Measurements from ENCODE around the gene DNAJB11.
"Not testable (repeated sequence)": the region's sequence is repeated elsewhere in the genome, so short reads cannot be mapped to it uniquely, and the experiment has no call there.

DNAJB11 gene

DNA sequence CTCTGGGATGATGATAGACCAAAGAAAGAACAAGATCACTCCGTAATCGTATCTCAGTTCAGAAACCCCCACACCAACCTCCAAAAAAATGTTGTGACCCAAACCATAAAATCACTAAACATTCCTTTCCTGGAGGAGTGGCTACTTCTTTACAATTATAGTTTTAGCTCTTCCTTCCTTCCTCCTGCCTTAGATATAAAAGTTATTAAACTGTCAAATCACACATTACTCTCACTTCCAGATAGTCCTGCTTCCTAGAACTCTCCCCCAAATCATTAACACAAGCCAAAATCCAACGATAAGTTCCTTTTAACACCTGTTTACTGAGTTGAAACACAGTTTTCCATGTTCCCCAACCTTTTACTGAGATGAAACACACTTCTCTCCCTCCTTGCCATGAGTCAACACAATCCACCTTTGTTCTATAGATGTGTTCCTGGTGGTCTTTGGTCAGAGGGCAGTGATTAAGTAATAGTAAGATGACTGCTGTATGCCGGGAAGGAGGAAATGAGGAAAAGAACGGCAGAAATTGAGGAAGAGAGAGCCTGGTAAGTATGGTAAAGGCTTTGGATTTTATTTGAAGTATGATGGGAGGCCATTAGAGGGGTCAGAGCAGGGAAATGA lies 18.0 kb upstream of the DNAJB11 start:
- DNase-seq: no peak

DNA sequence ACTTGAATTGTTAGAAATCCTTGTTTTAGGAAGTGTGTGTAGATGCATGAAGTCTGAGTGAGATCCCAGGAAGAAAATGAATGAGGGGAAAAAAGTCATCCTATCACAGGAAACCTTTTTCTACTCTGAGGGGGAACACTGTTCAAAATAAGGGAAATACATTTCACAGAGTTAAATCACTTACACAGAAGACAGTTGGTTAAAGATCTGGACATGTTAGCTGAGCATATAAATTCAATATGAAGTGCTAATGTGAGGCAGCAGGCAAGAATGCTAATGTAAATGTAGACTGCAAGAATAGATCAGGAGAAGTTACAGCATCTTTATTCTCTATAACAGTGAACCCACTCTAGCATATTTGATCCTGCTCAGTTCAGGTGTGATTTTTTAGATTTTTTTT lies 5.9 kb upstream of the DNAJB11 start:
- DNase-seq: no peak

DNA sequence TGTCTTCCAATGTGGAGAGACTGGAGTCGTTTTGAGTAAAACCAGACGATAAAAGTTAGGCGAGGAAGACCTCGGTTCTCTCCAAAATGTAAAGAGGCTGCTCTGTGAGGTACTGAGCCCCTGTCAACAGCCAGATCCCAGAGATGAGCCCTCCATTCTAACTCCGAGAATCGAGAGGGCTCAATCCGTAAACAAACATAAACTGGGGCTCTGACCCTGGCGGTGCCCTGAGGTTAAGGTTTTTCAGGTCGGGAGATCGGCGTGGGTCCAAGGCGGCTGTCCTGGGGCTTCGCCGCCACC lies 3.8 kb upstream of the DNAJB11 start:
- DNase-seq: no peak

DNA sequence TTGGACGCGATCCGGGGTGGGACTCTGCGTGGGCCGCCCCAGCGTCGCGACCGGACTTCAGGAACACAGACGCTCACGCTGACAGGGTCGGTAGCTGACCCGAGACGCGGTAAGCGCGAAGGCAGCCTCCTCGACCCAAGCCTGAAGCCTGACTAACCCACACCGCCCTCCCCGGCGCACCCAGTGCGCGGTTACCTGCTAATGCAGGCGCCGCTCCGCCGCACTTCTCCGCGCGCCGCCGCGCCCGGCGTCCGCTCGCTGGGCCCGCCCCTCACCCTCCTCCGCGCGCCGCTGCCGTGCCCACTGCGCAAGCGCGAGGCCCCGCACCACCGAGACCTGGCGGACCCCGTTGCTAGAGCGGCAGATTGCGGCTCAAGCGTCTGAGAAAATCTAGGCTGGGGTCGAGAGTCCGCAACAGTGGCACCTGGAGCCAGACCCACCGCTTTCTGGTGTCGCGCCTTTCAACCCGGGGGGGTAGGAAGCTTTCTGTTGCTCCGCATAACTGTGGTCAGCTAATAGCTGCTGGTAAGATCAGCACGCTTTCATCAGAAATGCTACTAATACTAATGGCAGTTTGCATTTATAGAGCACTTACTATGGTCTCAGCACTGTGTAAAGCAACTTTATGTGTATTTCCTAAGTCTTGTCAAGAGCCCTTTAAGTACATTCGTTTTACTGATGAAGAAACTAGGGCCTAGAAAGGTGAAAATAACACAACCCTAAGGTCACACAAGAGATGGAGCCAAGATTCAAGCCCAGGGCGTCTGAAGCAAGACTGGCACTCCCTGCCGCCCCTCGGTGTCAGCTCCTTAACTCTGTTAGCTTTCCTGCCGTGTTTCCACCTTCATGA lies 3.2 kb upstream of the DNAJB11 start, which contains the start of gene TBCCD1:
TBCCD1 (minus strand) TSS at position 268 of the 850 bp plus-strand sequence. CDS start 3,010 bp downstream, outside the sequence.
- DNase-seq: peak; percentile 94

DNA sequence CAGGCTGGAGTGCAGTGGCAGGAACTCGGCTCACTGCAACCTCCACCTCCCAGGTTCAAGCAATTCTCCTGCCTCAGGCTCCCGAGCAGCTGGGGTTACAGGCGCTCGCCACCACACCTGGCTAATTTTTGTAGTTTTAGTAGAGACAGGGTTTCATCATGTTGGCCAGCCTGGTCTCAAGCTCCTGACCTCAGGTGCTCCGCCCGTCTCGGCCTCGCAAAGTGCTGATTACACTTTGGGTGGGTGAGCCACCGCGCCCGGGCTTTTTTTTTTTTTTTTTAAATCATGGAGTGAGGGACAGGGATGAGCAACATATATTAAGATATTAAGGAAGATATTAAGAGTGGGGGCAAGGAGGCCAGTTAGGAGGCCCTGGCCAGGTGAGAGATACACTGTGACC lies 1.2 kb upstream of the DNAJB11 start:
- not testable (repeated sequence) for DNase-seq

DNA sequence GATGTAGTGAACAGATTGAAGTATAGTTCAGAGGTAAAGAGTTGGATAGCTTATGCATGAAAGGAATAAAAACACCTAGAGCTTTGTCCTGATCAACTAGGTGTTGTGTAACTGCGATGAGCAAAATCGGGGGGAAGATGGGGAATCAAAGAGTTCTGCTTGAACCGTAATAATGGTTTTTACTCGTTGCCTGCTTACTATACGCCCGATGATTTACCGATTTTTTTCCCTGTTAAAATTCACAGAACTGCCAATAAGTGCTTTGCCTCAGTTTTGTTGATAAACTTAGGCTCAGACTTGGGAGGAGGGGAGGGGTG lies 783 bp upstream of the DNAJB11 start:
- no peak for DNase-seq

DNA sequence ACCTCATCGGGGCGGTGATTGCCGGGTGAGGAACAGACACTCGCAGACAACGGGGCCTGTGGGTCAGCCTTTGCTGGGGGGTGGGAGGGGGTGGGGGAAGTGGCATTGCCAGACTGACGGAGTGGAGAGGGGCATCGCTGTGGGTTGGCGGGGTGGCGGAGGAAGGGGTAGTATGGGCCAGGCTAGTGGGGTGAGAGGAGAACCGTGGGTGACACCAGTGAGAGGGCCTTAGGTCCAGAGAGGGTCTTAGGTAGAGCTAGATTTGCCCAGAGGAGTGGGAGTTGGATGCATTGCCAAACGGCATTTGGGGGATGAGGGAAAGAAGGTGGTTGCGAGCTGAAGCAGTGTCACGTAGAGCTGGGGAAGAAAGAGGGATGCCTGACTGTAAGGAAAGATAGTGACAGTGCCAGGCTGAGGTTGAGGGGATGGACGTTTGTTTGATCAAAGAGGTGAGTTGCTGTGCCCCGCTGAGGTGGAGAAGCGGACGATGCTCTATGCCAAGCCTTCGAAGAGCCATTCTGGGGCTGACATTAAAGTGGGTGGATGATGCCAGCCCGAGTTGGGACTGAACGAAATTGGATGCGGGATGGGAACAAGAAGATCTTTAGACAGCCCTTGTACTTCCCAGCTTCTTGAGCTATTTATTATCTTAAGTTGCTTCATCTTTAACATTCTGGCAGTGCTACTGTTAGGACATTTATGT lies 572 bp downstream of the DNAJB11 start:
- DNase-seq: no peak

DNA sequence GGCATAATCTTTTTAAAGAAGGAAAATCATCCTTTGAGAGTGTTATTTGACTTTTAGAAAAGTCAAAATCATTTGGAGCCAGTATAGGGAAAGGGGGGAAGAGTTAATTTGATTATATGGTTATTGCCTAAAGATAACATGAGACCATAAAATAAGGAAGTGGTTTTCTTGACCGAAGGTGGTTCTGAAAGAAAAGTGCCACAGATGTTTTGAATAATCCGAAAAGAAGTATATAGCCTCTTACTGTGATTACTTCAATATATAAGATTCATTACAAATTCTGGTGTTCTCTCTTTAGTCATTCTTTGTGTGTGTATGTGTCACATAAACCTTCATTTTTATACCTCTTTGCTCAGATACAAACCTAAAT lies 1.1 kb downstream of the DNAJB11 start:
- DNase-seq: no peak

DNA sequence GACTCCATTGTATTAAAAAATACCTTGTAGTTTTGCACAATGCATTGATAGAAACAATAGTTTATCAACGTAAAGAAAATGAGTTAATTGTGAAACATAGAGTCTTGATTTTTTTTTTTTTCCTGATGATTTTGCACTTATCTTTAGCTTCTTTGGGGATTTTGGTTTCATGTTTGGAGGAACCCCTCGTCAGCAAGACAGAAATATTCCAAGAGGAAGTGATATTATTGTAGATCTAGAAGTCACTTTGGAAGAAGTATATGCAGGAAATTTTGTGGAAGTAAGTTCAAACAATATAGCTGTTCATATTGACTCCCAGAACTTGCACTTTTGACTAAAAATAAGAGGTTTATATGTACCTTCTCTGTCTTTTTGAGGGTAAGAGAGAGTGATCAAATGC lies 7.0 kb downstream of the DNAJB11 start:
- DNase-seq: no peak

DNA sequence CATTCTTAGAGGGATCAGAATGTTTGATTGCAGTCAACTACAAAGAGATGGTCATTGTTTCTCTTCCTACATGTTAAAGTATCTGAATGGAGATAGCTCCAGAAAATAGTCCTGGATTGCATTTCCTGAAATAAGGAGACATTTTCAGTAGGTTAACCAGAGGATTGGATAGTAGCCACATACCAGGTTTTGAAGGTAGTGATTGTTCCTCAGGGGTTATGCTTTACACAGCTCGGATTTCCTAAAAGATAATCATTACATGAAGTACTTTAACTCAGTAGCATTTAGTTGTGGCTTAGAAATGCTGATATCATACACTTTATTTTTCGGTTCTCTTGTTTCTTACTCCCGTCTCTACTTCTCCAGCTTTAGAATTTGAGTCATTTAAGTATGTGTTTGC lies 10.3 kb downstream of the DNAJB11 start:
- no peak for DNase-seq

DNA sequence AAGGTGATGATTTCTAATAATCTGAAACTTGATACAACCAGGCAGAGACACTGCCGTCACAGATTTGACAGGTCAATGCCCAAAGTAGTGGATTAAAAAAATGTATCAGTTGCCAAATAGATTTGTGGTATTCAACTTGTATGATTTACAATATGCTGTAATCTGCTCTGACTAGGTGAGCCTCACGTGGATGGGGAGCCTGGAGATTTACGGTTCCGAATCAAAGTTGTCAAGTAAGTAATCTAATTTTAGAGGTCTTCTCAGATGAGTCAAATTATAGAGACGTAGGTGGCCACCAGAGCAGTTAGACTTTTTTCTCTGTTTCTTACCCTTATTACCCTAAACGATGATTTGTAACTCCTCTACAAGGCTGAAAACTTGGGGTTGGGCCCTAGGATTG lies 12.0 kb downstream of the DNAJB11 start:
- no peak for DNase-seq

DNA sequence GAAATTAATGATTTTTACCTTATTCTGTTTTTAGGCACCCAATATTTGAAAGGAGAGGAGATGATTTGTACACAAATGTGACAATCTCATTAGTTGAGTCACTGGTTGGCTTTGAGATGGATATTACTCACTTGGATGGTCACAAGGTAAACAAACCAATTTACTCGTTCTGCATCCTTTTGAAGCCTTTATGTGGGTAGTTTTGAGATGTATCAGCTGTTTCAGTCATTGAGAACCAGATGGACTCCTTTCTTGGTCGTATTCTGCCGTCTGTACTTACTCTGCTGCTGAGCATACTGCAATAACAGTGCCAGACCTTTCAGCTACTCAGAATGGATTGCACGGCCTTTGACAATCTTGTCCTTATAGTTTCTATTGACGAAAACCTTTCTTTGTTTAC lies 13.3 kb downstream of the DNAJB11 start:
- DNase-seq: no peak

DNA sequence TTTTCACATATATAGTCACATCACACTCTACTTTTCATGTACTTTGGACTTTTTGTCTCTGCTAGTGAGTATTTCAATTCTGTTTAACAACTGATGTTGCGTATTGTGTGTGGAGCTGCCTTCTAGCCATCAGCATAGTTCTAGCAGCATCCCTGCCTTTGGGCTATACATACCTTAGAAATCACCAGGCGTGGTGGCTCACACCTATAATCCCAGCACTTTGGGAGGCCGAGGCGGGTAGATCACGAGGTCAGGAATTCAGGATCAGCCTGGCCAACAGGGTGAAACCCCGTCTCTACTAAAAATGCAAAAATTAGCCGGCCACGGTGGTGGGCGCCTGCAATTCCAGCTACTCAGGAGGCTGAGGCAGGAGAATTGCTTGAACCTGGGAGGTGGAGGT lies 15.7 kb downstream of the DNAJB11 start:
- DNase-seq: not testable (repeated sequence)

DNA sequence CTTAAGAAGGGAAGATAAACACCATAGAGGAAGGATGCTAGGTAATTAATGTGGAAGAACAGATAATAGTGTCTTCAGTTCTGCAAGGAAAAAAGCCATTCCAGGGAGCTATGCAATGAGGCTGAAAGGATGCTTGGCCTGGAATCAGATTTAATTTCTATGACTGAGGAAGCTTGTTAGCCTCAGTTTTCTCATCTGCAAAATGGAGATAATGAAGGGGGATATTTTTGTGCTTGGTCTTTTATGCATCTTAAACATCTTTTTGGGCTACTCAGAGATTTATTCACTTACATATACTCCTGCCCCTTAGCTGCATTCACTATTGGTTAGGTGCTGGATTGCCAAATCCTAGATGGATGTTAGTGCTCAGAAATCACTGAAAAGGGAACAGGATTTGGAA lies 16.7 kb downstream of the DNAJB11 start:
- no peak for DNase-seq

DNA sequence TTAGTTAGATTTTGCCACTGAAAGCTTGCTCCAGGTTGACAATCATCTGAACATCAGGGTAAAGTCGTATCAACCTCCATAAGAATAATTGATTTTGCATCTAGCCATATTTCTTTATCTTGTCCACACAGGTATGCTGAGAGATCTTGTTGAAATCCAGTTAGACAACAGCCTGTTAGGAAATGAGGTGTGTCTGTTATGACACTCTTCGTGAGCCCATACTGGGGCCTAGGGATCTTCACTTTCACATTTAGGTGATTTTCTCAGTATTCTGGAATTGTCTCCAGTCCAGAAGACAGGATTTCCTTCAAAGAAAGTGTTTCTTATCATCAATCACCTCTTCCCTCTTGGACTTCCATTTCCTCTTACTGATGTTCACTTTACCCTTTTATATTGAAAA lies 18.1 kb downstream of the DNAJB11 start:
- no peak for DNase-seq

DNA sequence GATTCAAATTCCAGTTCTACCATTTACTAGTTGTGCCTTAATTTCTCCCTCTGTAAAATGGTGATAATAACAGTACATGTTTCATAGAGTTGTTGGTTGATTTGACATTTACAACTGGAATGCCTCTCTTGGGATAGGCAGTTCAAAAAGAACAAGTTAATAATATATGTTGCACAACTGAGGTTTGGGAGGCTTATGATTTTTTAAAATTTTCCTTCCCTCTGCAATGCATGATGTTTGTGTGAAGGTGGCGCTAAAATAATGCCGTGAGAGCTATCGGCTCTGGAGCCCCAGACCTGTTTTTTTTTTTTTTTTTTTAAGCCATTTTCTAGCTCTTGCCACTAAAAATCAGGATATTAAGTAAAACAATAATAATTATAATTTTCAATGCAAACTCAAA lies 18.6 kb downstream of the DNAJB11 start:
- DNase-seq: no peak

DNA sequence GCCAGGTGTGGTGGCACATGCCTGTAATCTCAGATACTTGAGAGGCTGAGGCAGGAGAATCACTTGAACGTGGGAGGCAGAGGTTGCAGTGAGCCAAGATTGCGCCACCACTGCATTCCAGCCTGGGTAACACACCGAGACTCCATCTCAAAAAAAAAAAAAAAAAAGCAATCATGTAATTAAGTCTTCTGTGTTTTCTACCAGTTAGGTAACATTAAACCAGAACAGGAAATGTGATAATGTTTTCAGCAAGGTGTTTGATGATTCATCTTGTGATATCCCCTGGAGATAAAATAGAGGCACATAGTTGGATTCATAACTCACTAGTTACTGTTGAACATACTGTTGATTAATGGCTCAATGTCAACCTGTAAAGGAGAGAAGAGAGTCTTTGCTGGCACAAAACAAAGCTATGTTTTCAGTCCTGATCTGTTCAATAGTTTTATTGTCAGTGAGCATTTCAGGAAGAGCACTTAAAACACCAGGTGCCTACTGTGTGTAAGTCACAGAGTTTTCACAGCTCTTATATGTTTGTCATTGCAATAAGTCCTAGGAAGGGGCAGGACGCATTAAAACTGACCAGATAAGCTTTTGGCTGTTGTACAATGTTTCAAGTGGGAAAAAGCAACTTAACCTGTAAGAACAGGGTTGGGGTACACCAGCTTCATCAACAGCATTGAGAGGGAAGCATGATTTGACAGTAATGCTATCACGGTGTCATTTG lies 19.5 kb downstream of the DNAJB11 start:
- no peak for DNase-seq

DNA sequence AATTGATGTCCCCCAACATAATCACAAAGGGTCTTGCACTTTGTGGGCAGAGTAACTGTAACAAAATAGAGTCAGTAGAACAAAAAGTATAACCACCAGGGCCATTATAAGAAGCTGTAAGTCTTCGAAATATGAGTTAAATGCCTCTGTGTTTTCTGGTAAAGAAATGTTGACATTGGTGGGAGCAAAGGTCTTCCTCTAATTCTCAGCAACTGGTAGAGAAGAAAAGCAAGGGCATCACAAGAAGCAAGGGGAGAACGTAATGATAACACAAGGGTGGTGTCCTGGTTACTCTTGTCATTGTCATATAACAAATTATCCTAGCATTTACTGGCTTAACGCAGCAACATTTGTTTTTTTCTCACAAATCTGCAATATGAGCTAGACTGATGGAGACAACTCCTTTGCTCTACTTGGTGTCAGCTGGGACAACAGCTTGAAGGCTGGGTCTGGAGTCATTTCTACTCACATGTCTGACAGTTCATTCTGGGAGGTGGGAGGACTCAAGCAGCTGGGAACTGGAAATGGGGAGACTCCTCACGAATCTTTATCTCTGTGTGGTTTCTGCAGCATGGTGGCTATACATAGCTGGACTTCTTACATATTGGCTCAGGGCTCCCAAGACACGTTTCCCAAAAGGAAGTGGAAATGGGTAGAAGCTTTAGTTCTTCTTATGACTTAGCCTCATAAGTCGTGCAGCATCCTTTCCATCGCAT lies 20.2 kb downstream of the DNAJB11 start:
- DNase-seq: no peak

DNA sequence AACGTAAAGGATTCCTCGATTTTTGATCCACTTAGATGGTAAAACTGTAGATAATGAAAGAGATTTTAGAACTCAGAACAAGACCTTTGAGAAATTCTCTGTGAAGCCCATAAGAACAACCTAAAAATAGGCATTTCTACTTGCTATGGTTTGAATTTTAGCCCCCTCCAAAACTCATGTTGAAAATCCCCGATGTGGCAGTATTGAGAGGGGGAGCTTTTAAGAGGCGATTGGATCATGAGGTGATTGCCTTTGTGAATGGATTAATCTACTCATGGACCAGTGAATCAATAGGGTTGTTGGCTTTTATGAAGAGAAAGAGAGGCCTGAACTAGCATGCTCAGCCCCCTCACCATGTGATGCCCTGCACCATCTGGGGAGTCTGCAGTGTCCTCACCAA lies 22.2 kb downstream of the DNAJB11 start:
- DNase-seq: no peak

DNA sequence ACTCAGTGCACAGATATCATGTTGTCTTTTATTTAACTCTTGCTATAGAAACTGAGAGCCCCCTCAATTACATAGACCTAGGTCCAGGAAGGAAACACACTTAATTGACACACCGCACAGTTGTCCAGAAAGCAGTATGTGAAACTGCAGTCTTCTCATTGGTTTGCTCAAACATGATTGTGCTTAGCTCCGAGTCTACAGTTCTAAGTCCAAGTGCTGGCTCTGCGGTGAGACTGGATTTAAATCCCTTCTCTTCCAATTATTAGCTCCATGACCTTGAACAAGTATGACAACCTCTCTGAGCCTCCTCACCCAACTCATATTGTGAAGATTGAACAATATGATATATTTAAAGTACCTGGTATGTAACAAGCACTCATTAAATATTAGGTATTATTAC lies 23.3 kb downstream of the DNAJB11 start:
- DNase-seq: no peak

DNA sequence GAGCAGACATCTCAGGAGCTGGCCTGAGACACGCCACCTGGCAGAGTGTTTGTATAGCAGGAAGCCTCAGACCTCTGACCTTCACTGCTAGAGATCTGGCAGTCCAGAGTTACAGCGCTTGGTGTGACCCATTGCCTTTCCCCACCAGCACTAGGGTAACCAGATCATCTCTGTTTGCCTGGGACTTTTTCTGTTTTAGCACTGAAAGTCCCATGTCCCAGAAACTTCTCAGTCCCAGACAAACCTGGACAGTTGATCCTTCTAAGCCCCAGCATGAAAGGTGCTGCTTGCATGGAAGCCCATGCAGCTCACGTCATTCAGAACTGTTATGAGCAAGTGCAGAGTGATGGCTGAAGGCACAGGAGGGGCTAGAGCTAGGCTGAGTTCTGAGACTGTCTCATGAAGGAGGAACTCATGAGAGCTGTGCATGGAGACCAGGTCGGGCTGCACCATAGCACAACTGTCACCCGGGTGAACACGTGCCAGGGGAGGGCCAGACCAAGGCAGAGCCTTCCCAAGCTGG lies 24.1 kb downstream of the DNAJB11 start:
- no peak for DNase-seq

DNA sequence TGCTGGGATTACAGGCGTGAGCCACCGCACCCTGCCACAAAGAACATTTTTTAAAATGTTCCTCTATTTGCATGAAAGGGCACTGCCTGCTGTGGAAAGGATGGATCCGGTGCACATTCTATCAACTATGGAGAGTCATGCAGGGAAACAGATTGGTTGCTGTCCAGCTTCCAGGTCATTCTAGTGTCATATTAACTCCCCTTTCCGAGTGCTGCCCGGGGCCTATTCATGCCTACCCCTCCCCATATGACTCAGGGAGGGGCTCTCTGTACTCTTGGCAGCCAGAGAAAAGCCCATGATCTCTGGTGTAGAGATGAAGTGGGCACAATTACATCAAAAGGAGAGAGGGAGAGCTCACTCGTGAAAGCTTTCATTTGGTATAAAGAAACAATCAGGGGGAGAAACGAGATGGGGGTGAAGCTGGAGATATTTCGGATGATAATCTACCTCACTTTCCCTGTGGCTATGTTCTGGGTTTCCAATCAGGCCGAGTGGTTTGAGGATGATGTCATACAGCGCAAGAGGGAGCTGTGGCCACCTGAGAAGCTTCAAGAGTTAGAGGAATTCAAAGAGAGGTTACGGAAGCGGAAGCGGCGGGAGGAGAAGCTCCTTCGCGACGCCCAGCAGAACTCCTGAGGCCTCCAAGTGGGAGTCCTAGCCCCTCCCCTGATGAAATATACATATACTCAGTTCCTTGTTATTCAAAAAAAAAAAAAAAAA lies 26.2 kb downstream of the DNAJB11 start:
- DNase-seq: no peak
